Neural crest cell (in vitro differentiated cells): Measurements from ENCODE around the gene EHBP1L1. TPM values are rescaled to one million over a fixed set of nuclear protein-coding genes. Genes with fewer than 3 reads are reported as not detected.
"Not testable (repeated sequence)": the region's sequence is repeated elsewhere in the genome, so short reads cannot be mapped to it uniquely, and the experiment has no call there.

ENCODE experiments used
- DNase-seq: peaks from one replicate; pipeline ENCODE4 v3.0.0; 2021; ENCODE audit warnings: low read depth, mixed read lengths, low spot score
- H3K27ac Mint-ChIP-seq: one replicate; pipeline ENCODE4 v1.8.0; 2021; ENCODE audit warnings: mild to moderate bottlenecking, mixed read lengths; ENCODE audit not compliant: unreplicated experiment
- H3K27me3 Mint-ChIP-seq: 2 replicates; pipeline ENCODE4 v1.8.0; 2021; ENCODE audit warnings: low read depth, mild to moderate bottlenecking, mixed read lengths
- H3K36me3 Mint-ChIP-seq: 2 replicates; pipeline ENCODE4 v1.8.0; 2021; ENCODE audit warnings: low read depth, mild to moderate bottlenecking, mixed read lengths
- H3K4me1 Mint-ChIP-seq: 2 replicates; pipeline ENCODE4 v1.8.0; 2021; ENCODE audit warnings: mixed read lengths
- H3K4me3 Mint-ChIP-seq: one replicate; pipeline ENCODE4 v1.8.0; 2021; ENCODE audit warnings: mild to moderate bottlenecking, mixed read lengths
- H3K9me3 Mint-ChIP-seq: 2 replicates; pipeline ENCODE4 v1.8.0; 2021; ENCODE audit warnings: mixed read lengths
- CTCF ChIP-seq: fragments of 200-600 bp; sonication (generic); conservative IDR thresholded peaks from 2 replicates; pipeline ENCODE4 v1.5.0; 2021; ENCODE audit warnings: antibody characterized with exemption, mild to moderate bottlenecking
- total RNA-seq: library from RNA; stranded (reverse); gene quantifications from 2 replicates; pipeline ENCODE4 v1.2.1, GENCODE V29; 2021

EHBP1L1 gene
- total RNA-seq, 1 donor from 2014 or later = 13.6 TPM

- H3K9me3 Mint-ChIP-seq = no peaks in the 10 kb centered on the region
- peak overlapping the region; percentile 28 for H3K4me3 Mint-ChIP-seq
- no peak for DNase-seq
- peaks cover 33% of the 10 kb centered on the region for H3K4me1 Mint-ChIP-seq
- H3K27ac Mint-ChIP-seq = no peak overlapping the region
- H3K27me3 Mint-ChIP-seq = peaks cover 5% of the 10 kb centered on the region
- H3K36me3 Mint-ChIP-seq = no peaks in the 10 kb centered on the region
- no peak for TF ChIP-seq CTCF
Observed at GRCh38 chr11:65560555-65561418, 15.1 kb upstream of the EHBP1L1 start.

DNA sequence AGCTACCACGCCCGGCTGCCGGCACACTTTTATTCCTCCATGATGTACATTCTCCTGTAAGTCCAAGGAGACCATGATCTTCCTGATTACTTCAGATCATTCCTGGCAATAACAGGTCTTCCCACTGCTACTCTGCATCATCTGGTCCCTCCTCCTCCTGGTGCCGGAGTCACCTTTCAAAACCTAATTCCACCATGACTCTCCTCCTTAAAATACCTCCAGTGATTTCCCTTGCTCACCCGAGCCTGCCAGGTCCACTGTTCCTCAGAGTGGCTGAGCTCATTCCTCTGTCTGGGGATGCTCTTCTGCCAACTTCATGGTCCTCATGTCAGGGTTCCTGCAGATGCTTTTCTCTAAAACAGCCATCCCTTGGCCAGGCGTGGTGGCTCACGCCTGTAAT is 13.8 kb upstream of the EHBP1L1 start:
- no peak for TF ChIP-seq CTCF
- Mint-ChIP-seq H3K4me1 (peaks cover 24% of the 10 kb centered on the region), H3K4me3 (peak overlapping the region; percentile 29), H3K27ac (peak overlapping the region; percentile 10), H3K36me3 (no peaks in the 10 kb centered on the region), H3K9me3 (no peaks in the 10 kb centered on the region), H3K27me3 (peaks cover 4% of the 10 kb centered on the region)
- DNase-seq = no peak

DNA sequence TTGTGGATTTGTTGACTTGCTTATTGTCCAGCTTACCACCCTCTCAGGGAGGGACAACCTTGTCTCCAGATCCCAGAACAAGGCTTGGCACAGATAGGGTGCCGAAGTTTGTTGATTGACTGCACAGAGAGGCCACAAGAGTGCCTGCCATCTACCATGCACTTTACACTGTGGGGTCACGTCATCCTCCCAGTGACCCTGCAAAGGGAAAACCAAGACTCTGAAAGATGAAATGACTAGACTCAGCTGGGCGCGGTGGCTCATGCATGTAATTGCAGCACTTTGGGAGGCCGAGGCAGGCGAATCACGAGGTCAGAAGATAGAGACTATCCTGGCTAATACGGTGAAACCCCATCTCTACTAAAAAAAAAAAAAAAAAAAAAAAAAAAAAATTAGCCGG is 13.1 kb upstream of the EHBP1L1 start:
- TF ChIP-seq CTCF = no peak
- Mint-ChIP-seq H3K4me3 (no peak overlapping the region), H3K9me3 (no peaks in the 10 kb centered on the region), H3K4me1 (peaks cover 18% of the 10 kb centered on the region), H3K27me3 (no peaks in the 10 kb centered on the region), H3K27ac (no peak overlapping the region), H3K36me3 (no peaks in the 10 kb centered on the region)
- DNase-seq = no peak

GRCh38 chr11:65563601-65564000 is 12.3 kb upstream of the EHBP1L1 start:
- Mint-ChIP-seq H3K27me3 (no peaks in the 10 kb centered on the region), H3K4me3 (no peak overlapping the region), H3K4me1 (peaks cover 25% of the 10 kb centered on the region), H3K9me3 (no peaks in the 10 kb centered on the region), H3K27ac (no peak overlapping the region), H3K36me3 (no peaks in the 10 kb centered on the region)
- DNase-seq = no peak
- TF ChIP-seq CTCF = no peak

DNA sequence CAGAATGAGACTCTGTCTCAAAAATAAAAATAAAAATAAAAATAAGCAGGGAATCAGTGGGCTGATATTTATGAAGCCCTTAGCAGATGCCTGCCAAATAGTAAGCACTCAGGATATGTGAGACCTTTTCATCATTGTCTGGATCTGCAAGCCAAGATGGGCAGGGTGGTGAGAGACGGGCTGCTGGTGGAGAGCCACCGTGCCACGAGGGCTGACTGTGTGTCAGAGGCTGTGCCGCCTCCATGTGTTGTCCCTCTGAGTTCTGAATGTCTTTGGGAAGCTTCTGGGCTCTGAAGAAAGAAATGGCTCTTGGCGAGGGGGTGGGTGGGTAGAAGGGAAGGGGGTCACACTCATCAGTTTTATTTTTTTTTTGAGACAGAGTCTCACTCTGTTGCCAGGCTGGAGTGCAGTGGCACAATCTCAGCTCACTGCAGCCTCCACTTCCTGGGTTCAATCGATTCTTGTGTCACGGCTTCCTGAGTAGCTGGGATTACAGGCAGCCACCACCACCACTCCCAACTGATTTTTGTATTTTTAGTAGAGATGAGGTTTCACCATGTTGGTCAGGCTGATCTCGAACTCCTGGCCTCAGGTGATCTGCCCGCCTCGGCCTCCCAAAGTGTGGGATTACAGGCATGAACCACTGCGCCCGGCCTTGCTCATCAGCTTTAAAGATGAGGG is 10.8 kb upstream of the EHBP1L1 start:
- Mint-ChIP-seq H3K4me3 (peak overlapping the region; percentile 44), H3K4me1 (peaks cover 36% of the 10 kb centered on the region)
- H3K27ac Mint-ChIP-seq, DNase-seq, H3K36me3 Mint-ChIP-seq, H3K9me3 Mint-ChIP-seq, H3K27me3 Mint-ChIP-seq: not testable (repeated sequence)
